ENCODE results near the gene NSG2.

DNA sequence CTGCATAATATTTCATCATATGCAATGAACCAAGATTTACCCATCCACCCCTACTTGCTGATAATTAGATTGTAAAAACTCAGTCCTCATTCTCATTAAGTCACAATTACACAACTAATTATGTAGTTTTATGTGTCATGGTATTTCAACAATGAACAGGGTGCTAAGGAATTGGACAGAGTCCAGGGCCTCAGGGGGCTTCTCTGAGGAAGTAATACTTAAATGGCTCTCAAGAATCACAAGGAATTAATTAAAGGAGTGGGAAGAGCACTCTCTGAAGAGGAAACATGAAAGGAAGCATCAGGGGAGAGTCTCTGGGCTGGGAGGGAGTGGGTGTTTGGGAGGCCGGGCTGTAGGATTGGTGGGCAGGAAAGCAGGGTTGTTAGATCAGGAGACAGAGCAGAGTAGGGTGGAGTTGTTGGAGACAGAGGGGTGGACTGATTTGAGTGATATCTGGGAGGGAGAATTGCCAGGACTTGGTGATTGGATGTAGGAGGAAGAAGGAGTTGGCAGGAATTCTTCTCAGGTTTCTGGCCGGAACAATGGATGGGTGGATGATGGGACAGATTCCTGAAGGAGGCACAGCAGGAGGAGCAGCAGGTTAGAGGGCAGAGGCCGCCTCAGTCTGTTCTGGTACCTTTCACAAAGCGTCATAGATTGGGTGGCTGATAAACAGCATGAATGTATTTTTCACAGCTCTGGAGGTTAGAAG is 23.0 kb upstream of the NSG2 start:
- TF ChIP-seq, protein P1, sequence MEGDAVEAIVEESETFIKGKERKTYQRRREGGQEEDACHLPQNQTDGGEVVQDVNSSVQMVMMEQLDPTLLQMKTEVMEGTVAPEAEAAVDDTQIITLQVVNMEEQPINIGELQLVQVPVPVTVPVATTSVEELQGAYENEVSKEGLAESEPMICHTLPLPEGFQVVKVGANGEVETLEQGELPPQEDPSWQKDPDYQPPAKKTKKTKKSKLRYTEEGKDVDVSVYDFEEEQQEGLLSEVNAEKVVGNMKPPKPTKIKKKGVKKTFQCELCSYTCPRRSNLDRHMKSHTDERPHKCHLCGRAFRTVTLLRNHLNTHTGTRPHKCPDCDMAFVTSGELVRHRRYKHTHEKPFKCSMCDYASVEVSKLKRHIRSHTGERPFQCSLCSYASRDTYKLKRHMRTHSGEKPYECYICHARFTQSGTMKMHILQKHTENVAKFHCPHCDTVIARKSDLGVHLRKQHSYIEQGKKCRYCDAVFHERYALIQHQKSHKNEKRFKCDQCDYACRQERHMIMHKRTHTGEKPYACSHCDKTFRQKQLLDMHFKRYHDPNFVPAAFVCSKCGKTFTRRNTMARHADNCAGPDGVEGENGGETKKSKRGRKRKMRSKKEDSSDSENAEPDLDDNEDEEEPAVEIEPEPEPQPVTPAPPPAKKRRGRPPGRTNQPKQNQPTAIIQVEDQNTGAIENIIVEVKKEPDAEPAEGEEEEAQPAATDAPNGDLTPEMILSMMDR (conservative IDR thresholded peaks at IDR 0.05; ENCODE audit: low read length) = no peak
- no peak for TF ChIP-seq EZH2phosphoT487 (IDR thresholded peaks at IDR 0.05; ENCODE audit: borderline replicate concordance)
